AG09319 (cell line): ENCODE results near the gene PDGFA.

Experiments
- DNase-seq: peaks from one replicate; pipeline ENCODE4 v3.0.0-alpha.2; 2010; ENCODE audit warnings: low read depth; ENCODE audit errors: extremely low read depth
- CTCF ChIP-seq: IDR thresholded peaks from 2 replicates; pipeline ENCODE4 v1.5.1; 2011; ENCODE audit warnings: low read depth, mild to moderate bottlenecking, inconsistent platforms, low read length, moderate library complexity

The PDGFA gene

GRCh38 chr7:461453-462172 is 58.0 kb downstream of the PDGFA start:
- no peak for TF ChIP-seq CTCF

GRCh38 chr7:461117-461452 is 58.6 kb downstream of the PDGFA start:
- no peak for TF ChIP-seq CTCF
- DNase-seq: no peak

More at GRCh38 chr7:461453-462172, 58.0 kb downstream of the PDGFA start:
- no peak for DNase-seq

- TF ChIP-seq CTCF: no peak
- DNase-seq: no peak
Measured at GRCh38 chr7:460374-461116, 59.1 kb downstream of the PDGFA start.

GRCh38 chr7:459584-460373 is 59.9 kb downstream of the PDGFA start:
- no peak for DNase-seq
- TF ChIP-seq CTCF: no peak

GRCh38 chr7:458511-459245 is 61.0 kb downstream of the PDGFA start:
- no peak for DNase-seq
- no peak for TF ChIP-seq CTCF

GRCh38 chr7:457814-458510 is 61.7 kb downstream of the PDGFA start:
- no peak for TF ChIP-seq CTCF
- DNase-seq: no peak
